ENCODE results near the gene ADCY2.

The ADCY2 gene

GRCh38 chr5:7662289-7662688, 266.4 kb downstream of the ADCY2 start:
- no peaks in the 10 kb centered on the region for H3K27me3 ChIP-seq (ENCODE audit: control insufficient read depth in 5 of 5, insufficient read depth in 4 of 5, low read length in 5 of 5)
- H3K36me3 ChIP-seq (ENCODE audit: control insufficient read depth in 5 of 5, insufficient read depth in 5 of 5, low read length in 5 of 5) = no peaks in the 10 kb centered on the region
- H3K27ac ChIP-seq (ENCODE audit: low read depth, low read length) = no peak overlapping the region
- no peak overlapping the region for H3K4me3 ChIP-seq (ENCODE audit: low read depth in 1 of 5, low read length in 5 of 5)
- no peaks in the 10 kb centered on the region for H3K4me1 ChIP-seq (ENCODE audit: control insufficient read depth in 5 of 5, insufficient read depth in 5 of 5, low read length in 5 of 5)
- H3K9me3 ChIP-seq (ENCODE audit: control insufficient read depth in 5 of 5, low read length in 5 of 5) = no peaks in the 10 kb centered on the region
- no peak overlapping the region for H3K9ac ChIP-seq (ENCODE audit: low read length in 5 of 5)

- H3K4me3 ChIP-seq (ENCODE audit: low read depth in 1 of 5, low read length in 5 of 5) = no peak overlapping the region
- H3K27me3 ChIP-seq (ENCODE audit: control insufficient read depth in 5 of 5, insufficient read depth in 4 of 5, low read length in 5 of 5) = no peaks in the 10 kb centered on the region
- no peaks in the 10 kb centered on the region for H3K4me1 ChIP-seq (ENCODE audit: control insufficient read depth in 5 of 5, insufficient read depth in 5 of 5, low read length in 5 of 5)
- no peak overlapping the region for H3K9ac ChIP-seq (ENCODE audit: low read length in 5 of 5)
- H3K36me3 ChIP-seq (ENCODE audit: control insufficient read depth in 5 of 5, insufficient read depth in 5 of 5, low read length in 5 of 5) = no peaks in the 10 kb centered on the region
- H3K27ac ChIP-seq (ENCODE audit: low read depth, low read length) = no peak overlapping the region
- no peaks in the 10 kb centered on the region for H3K9me3 ChIP-seq (ENCODE audit: control insufficient read depth in 5 of 5, low read length in 5 of 5)
Measured at GRCh38 chr5:7663808-7664207, 267.9 kb downstream of the ADCY2 start.

GRCh38 chr5:7664208-7664607, 268.3 kb downstream of the ADCY2 start:
- Histone ChIP-seq H3K27me3 (ENCODE audit: control insufficient read depth in 5 of 5, insufficient read depth in 4 of 5, low read length in 5 of 5) (no peaks in the 10 kb centered on the region), H3K9ac (ENCODE audit: low read length in 5 of 5) (no peak overlapping the region), H3K36me3 (ENCODE audit: control insufficient read depth in 5 of 5, insufficient read depth in 5 of 5, low read length in 5 of 5) (no peaks in the 10 kb centered on the region), H3K27ac (ENCODE audit: low read depth, low read length) (no peak overlapping the region), H3K4me3 (ENCODE audit: low read depth in 1 of 5, low read length in 5 of 5) (no peak overlapping the region), H3K9me3 (ENCODE audit: control insufficient read depth in 5 of 5, low read length in 5 of 5) (no peaks in the 10 kb centered on the region), H3K4me1 (ENCODE audit: control insufficient read depth in 5 of 5, insufficient read depth in 5 of 5, low read length in 5 of 5) (no peaks in the 10 kb centered on the region)

GRCh38 chr5:7667216-7667767, 271.4 kb downstream of the ADCY2 start:
- H3K36me3 ChIP-seq (ENCODE audit: control insufficient read depth in 5 of 5, insufficient read depth in 5 of 5, low read length in 5 of 5) = no peaks in the 10 kb centered on the region
- no peaks in the 10 kb centered on the region for H3K4me1 ChIP-seq (ENCODE audit: control insufficient read depth in 5 of 5, insufficient read depth in 5 of 5, low read length in 5 of 5)
- H3K9me3 ChIP-seq (ENCODE audit: control insufficient read depth in 5 of 5, low read length in 5 of 5) = no peaks in the 10 kb centered on the region
- H3K9ac ChIP-seq (ENCODE audit: low read length in 5 of 5) = no peak overlapping the region
- H3K4me3 ChIP-seq (ENCODE audit: low read depth in 1 of 5, low read length in 5 of 5) = no peak overlapping the region
- H3K27ac ChIP-seq (ENCODE audit: low read depth, low read length) = no peak overlapping the region
- H3K27me3 ChIP-seq (ENCODE audit: control insufficient read depth in 5 of 5, insufficient read depth in 4 of 5, low read length in 5 of 5) = no peaks in the 10 kb centered on the region

GRCh38 chr5:7668161-7668560, 272.2 kb downstream of the ADCY2 start:
- Histone ChIP-seq H3K9me3 (ENCODE audit: control insufficient read depth in 5 of 5, low read length in 5 of 5) (no peaks in the 10 kb centered on the region), H3K36me3 (ENCODE audit: control insufficient read depth in 5 of 5, insufficient read depth in 5 of 5, low read length in 5 of 5) (no peaks in the 10 kb centered on the region), H3K27ac (ENCODE audit: low read depth, low read length) (no peak overlapping the region), H3K4me1 (ENCODE audit: control insufficient read depth in 5 of 5, insufficient read depth in 5 of 5, low read length in 5 of 5) (no peaks in the 10 kb centered on the region), H3K9ac (ENCODE audit: low read length in 5 of 5) (no peak overlapping the region), H3K4me3 (ENCODE audit: low read depth in 1 of 5, low read length in 5 of 5) (no peak overlapping the region), H3K27me3 (ENCODE audit: control insufficient read depth in 5 of 5, insufficient read depth in 4 of 5, low read length in 5 of 5) (no peaks in the 10 kb centered on the region)

GRCh38 chr5:7668627-7669026, 272.7 kb downstream of the ADCY2 start:
- Histone ChIP-seq H3K9me3 (ENCODE audit: control insufficient read depth in 5 of 5, low read length in 5 of 5) (no peaks in the 10 kb centered on the region), H3K27me3 (ENCODE audit: control insufficient read depth in 5 of 5, insufficient read depth in 4 of 5, low read length in 5 of 5) (no peaks in the 10 kb centered on the region), H3K9ac (ENCODE audit: low read length in 5 of 5) (no peak overlapping the region), H3K27ac (ENCODE audit: low read depth, low read length) (no peak overlapping the region), H3K4me3 (ENCODE audit: low read depth in 1 of 5, low read length in 5 of 5) (no peak overlapping the region), H3K4me1 (ENCODE audit: control insufficient read depth in 5 of 5, insufficient read depth in 5 of 5, low read length in 5 of 5) (no peaks in the 10 kb centered on the region), H3K36me3 (ENCODE audit: control insufficient read depth in 5 of 5, insufficient read depth in 5 of 5, low read length in 5 of 5) (no peaks in the 10 kb centered on the region)

- Histone ChIP-seq H3K9me3 (ENCODE audit: control insufficient read depth in 5 of 5, low read length in 5 of 5) (no peaks in the 10 kb centered on the region), H3K36me3 (ENCODE audit: control insufficient read depth in 5 of 5, insufficient read depth in 5 of 5, low read length in 5 of 5) (no peaks in the 10 kb centered on the region), H3K27me3 (ENCODE audit: control insufficient read depth in 5 of 5, insufficient read depth in 4 of 5, low read length in 5 of 5) (no peaks in the 10 kb centered on the region), H3K27ac (ENCODE audit: low read depth, low read length) (no peak overlapping the region), H3K4me1 (ENCODE audit: control insufficient read depth in 5 of 5, insufficient read depth in 5 of 5, low read length in 5 of 5) (no peaks in the 10 kb centered on the region), H3K9ac (ENCODE audit: low read length in 5 of 5) (no peak overlapping the region), H3K4me3 (ENCODE audit: low read depth in 1 of 5, low read length in 5 of 5) (no peak overlapping the region)
Measured at GRCh38 chr5:7671381-7671993, 275.5 kb downstream of the ADCY2 start.

- Histone ChIP-seq H3K36me3 (ENCODE audit: control insufficient read depth in 5 of 5, insufficient read depth in 5 of 5, low read length in 5 of 5) (no peaks in the 10 kb centered on the region), H3K9me3 (ENCODE audit: control insufficient read depth in 5 of 5, low read length in 5 of 5) (no peaks in the 10 kb centered on the region), H3K9ac (ENCODE audit: low read length in 5 of 5) (no peak overlapping the region), H3K27me3 (ENCODE audit: control insufficient read depth in 5 of 5, insufficient read depth in 4 of 5, low read length in 5 of 5) (no peaks in the 10 kb centered on the region), H3K4me3 (ENCODE audit: low read depth in 1 of 5, low read length in 5 of 5) (no peak overlapping the region), H3K4me1 (ENCODE audit: control insufficient read depth in 5 of 5, insufficient read depth in 5 of 5, low read length in 5 of 5) (no peaks in the 10 kb centered on the region), H3K27ac (ENCODE audit: low read depth, low read length) (no peak overlapping the region)
Measured at GRCh38 chr5:7673658-7674057, 277.7 kb downstream of the ADCY2 start.

GRCh38 chr5:7676455-7676854, 280.5 kb downstream of the ADCY2 start:
- no peak overlapping the region for H3K27ac ChIP-seq (ENCODE audit: low read depth, low read length)

GRCh38 chr5:7678030-7678429, 282.1 kb downstream of the ADCY2 start:
- H3K9ac ChIP-seq (ENCODE audit: low read length in 5 of 5) = no peak overlapping the region
- H3K4me1 ChIP-seq (ENCODE audit: control insufficient read depth in 5 of 5, insufficient read depth in 5 of 5, low read length in 5 of 5) = no peaks in the 10 kb centered on the region
- no peak overlapping the region for H3K27ac ChIP-seq (ENCODE audit: low read depth, low read length)
- H3K4me3 ChIP-seq (ENCODE audit: low read depth in 1 of 5, low read length in 5 of 5) = no peak overlapping the region
- H3K27me3 ChIP-seq (ENCODE audit: control insufficient read depth in 5 of 5, insufficient read depth in 4 of 5, low read length in 5 of 5) = no peaks in the 10 kb centered on the region
- no peaks in the 10 kb centered on the region for H3K9me3 ChIP-seq (ENCODE audit: control insufficient read depth in 5 of 5, low read length in 5 of 5)
- H3K36me3 ChIP-seq (ENCODE audit: control insufficient read depth in 5 of 5, insufficient read depth in 5 of 5, low read length in 5 of 5) = no peaks in the 10 kb centered on the region

More at GRCh38 chr5:7676455-7676854, 280.5 kb downstream of the ADCY2 start:
- Histone ChIP-seq H3K27me3 (ENCODE audit: control insufficient read depth in 5 of 5, insufficient read depth in 4 of 5, low read length in 5 of 5) (no peaks in the 10 kb centered on the region), H3K4me3 (ENCODE audit: low read depth in 1 of 5, low read length in 5 of 5) (no peak overlapping the region), H3K9me3 (ENCODE audit: control insufficient read depth in 5 of 5, low read length in 5 of 5) (no peaks in the 10 kb centered on the region), H3K4me1 (ENCODE audit: control insufficient read depth in 5 of 5, insufficient read depth in 5 of 5, low read length in 5 of 5) (no peaks in the 10 kb centered on the region), H3K9ac (ENCODE audit: low read length in 5 of 5) (no peak overlapping the region), H3K36me3 (ENCODE audit: control insufficient read depth in 5 of 5, insufficient read depth in 5 of 5, low read length in 5 of 5) (no peaks in the 10 kb centered on the region)

All from subcutaneous abdominal adipose tissue (tissue), 5 donors.